ENCODE results near the gene ZSWIM4.

ZSWIM4 gene

DNA sequence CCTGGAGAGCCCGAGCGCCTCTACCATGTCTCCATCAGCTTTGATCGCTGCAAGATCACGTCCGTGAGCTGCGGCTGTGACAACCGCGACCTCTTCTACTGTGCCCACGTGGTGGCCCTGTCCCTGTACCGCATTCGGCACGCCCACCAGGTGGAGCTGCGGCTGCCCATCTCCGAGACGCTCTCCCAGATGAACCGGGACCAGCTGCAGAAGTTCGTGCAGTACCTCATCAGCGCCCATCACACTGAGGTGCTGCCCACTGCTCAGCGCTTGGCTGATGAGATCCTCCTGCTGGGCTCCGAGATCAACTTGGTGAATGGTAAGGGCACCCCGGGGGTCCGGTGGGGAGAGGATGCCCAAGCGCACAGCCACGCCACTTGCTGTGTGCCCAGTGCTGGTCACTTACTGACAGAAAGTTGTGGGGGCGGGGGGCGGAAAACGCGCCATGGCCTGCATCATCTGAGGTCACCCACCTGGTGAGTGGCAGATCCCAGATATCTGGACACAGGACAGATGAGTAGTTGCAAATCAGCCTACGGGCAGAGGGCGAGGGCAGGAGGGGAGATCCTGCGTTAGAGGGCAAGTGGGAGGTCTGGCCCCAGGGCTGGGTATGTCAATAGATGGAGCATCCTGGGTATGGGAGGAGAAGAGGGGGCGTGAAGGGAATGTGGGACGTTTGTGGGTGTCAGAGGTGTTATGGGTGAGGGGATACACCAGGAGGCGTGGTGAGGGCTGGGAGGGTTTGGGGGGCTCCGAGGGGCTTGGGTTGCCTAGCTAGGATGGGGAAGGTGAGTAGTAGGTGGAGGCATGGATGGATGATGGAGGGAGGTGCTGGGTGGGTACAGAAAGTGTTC lies 9.8 kb downstream of the ZSWIM4 start:
- TF ChIP-seq, protein P1, sequence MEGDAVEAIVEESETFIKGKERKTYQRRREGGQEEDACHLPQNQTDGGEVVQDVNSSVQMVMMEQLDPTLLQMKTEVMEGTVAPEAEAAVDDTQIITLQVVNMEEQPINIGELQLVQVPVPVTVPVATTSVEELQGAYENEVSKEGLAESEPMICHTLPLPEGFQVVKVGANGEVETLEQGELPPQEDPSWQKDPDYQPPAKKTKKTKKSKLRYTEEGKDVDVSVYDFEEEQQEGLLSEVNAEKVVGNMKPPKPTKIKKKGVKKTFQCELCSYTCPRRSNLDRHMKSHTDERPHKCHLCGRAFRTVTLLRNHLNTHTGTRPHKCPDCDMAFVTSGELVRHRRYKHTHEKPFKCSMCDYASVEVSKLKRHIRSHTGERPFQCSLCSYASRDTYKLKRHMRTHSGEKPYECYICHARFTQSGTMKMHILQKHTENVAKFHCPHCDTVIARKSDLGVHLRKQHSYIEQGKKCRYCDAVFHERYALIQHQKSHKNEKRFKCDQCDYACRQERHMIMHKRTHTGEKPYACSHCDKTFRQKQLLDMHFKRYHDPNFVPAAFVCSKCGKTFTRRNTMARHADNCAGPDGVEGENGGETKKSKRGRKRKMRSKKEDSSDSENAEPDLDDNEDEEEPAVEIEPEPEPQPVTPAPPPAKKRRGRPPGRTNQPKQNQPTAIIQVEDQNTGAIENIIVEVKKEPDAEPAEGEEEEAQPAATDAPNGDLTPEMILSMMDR (conservative IDR thresholded peaks at IDR 0.05): peak; percentile 45
- H3K27ac ChIP-seq: no peak overlapping the region

DNA sequence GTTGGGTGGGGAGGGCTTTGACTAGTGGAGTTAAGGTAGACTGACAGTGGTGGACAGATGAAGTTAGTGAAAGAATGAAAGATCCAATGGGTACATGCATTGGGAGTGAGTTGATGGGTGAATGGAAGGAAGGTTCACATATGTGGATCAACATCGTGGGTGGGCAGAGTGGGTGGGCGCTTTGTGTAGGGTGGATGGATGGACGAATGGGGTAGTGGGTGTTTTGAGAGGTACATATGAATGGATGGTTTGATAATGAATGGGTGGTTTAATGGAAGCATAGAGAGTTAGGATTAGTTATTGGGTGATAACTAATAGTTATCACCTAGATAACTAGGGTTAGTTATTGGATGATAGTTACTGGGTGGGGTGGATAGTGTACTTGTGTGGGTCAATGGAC lies 11.5 kb downstream of the ZSWIM4 start:
- TF ChIP-seq, protein P1 (conservative IDR thresholded peaks at IDR 0.05): no peak
- H3K27ac ChIP-seq: no peak overlapping the region

DNA sequence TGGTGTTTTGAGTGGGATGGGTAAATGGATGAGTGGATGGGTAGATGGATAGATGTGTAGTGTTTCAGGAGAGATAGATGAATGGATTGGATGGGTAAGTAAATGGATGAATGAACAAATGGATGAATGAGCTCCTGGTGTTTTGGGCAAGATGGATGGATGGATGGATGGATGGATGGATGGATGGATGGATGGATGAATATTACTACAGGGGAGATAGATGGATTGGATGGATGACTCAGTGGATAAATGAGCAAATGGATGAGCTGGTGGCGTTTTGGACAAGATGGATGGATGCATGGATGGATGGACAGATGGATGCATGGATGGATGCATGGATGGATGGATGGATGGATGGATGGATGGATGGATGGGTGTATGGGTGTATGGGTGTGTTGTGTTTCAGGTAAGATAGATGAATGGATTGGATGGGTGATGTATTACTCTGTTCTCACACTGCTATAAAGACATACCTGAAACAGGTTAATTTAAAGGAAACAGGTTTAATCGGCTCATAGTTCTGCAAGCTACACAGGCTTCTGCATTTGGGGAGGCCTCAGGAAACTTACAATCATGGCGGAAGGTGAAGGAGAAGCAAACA lies 12.3 kb downstream of the ZSWIM4 start:
- no peak overlapping the region for H3K27ac ChIP-seq
- TF ChIP-seq, protein P1 (conservative IDR thresholded peaks at IDR 0.05): no peak

DNA sequence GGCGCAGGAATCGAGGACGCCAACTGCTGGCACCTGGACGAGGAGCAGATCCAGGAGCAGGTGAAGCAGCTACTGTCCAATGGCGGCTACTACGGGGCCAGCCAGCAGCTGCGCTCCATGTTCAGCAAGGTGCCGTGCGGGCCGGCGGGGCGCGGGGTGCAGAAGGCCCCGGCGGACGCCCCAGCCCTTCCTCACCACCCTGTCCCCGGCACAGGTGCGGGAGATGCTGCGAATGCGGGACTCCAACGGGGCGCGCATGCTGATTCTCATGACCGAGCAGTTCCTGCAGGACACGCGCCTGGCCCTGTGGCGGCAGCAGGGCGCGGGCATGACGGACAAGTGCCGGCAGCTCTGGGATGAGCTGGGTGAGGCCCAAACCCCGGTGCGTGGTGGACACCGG lies 13.6 kb downstream of the ZSWIM4 start:
- H3K27ac ChIP-seq: no peak overlapping the region
- TF ChIP-seq, protein P1 (conservative IDR thresholded peaks at IDR 0.05): no peak

DNA sequence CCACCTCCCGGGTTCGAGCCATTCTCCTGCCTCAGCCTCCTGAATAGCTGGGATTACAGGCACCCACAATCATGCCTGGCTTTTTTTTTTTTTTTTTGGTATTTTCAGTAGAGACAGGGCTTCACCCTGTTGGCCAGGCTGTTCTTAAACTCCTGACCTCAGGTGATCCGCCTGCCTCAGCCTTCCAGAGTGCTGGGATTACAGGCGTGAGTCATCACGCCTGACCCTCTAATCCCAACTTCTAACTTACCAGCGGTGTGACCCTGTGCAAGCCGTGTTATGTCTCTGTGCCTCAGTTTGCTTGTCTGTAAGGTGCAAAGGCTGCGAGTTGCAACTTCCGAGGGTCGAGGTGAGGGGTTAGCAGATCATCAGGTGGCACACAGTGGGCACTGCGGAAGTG lies 17.3 kb downstream of the ZSWIM4 start:
- no peak overlapping the region for H3K27ac ChIP-seq
- TF ChIP-seq, protein P1 (conservative IDR thresholded peaks at IDR 0.05): no peak

DNA sequence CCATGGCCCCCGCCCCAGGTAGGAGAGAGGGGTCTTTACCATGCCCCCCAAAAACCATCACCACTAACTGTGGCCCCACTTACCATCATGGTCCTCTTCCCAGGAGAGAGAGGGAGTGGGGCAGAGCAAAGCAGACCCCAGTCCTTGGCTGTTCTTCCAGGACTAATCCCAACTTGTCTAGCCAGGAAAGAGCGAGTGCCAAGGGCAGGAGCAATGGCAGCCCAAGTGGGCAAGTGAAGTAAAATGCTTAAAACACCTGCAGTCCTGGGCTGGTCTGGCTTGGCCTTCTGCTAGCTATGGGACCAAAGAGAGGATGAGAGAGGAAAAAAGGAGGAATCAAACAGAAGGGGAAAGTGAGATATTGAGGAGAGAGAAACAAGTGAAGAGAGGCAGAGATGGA lies 17.9 kb downstream of the ZSWIM4 start:
- no peak overlapping the region for H3K27ac ChIP-seq
- TF ChIP-seq, protein P1 (conservative IDR thresholded peaks at IDR 0.05): no peak

DNA sequence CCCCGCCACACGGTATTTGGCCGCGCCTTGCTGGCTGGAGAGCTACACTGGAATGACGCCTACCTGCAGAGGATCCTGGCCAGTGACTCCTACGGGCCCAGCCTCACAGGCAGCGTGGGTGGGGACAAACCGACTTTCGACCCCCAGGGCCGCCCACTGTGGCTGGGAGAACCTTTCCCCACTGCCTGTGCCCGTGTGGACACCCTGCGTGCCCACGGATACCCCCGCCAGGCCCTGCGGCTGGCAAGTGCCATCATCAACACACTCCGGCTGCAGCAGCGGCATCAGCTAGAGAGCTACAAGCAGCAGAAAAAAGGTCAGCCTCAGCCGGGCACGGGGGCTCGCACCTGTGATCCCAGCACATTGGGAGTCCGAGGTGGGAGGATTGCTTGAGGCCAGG lies 19.3 kb downstream of the ZSWIM4 start:
- no peak overlapping the region for H3K27ac ChIP-seq
- TF ChIP-seq, protein P1 (conservative IDR thresholded peaks at IDR 0.05): no peak

All from VCaP (cell line).